GM12875 (cell line): ENCODE measurements around the gene PNMA8A.

ENCODE experiments used
- H3K4me3 ChIP-seq: one replicate; pipeline ENCODE4 v1.5.1; 2011; ENCODE audit warnings: low read depth, low read length, control low read depth
- CTCF ChIP-seq: IDR thresholded peaks from 2 replicates; pipeline ENCODE4 v1.5.1; 2011; ENCODE audit warnings: low read depth, mild to moderate bottlenecking, control low read depth, inconsistent platforms, low read length, moderate library complexity, borderline replicate concordance; ENCODE audit not compliant: insufficient read depth

Gene PNMA8A

GRCh38 chr19:46496304-46496703 lies 24.9 kb upstream of the PNMA8A start:
- TF ChIP-seq CTCF: no peak
- no peak overlapping the region for H3K4me3 ChIP-seq

- H3K4me3 ChIP-seq: no peak within 1 kb of the TSS
These were observed 24.4 kb upstream of the PNMA8A start, which contains the start of gene PNMA8B for GRCh38 chr19:46495786-46496099. PNMA8B (minus strand) TSS chr19:46495867; CDS start chr19:46495465, 402 bp downstream.

GRCh38 chr19:46494941-46495785 lies 23.8 kb upstream of the PNMA8A start:
- H3K4me3 ChIP-seq: no peak overlapping the region
- no peak for TF ChIP-seq CTCF

More at GRCh38 chr19:46495786-46496099, 24.4 kb upstream of the PNMA8A start, which contains the start of gene PNMA8B:
- no peak for TF ChIP-seq CTCF

GRCh38 chr19:46494146-46494940 lies 23.0 kb upstream of the PNMA8A start:
- no peak for TF ChIP-seq CTCF

GRCh38 chr19:46493236-46494145 lies 22.1 kb upstream of the PNMA8A start:
- no peak overlapping the region for H3K4me3 ChIP-seq
- no peak for TF ChIP-seq CTCF

More at GRCh38 chr19:46494146-46494940, 23.0 kb upstream of the PNMA8A start:
- H3K4me3 ChIP-seq: no peak overlapping the region

GRCh38 chr19:46492841-46493235 lies 21.5 kb upstream of the PNMA8A start:
- TF ChIP-seq CTCF: no peak
- H3K4me3 ChIP-seq: no peak overlapping the region
